TTC549 (cell line): Measurements from ENCODE around the gene AHI1.
"Not testable (repeated sequence)": the region's sequence is repeated elsewhere in the genome, so short reads cannot be mapped to it uniquely, and the experiment has no call there.

Experiments
- FAIRE-seq: peaks from 2 replicates; lab custom pipeline; 2012; peaks lifted over from hg19 to GRCh38; lab: Jason Lieb, UNC

Gene AHI1

GRCh38 chr6:135505648-135506047 is 8.1 kb upstream of the AHI1 start:
- no peak for FAIRE-seq

- no peak for FAIRE-seq
These were observed 7.7 kb upstream of the AHI1 start for GRCh38 chr6:135505222-135505621.

- no peak for FAIRE-seq
These were observed 7.2 kb upstream of the AHI1 start for GRCh38 chr6:135504734-135505133.

- FAIRE-seq = no peak
These were observed 6.3 kb upstream of the AHI1 start for GRCh38 chr6:135503703-135504475.

GRCh38 chr6:135499441-135500340 is 2.2 kb upstream of the AHI1 start:
- no peak for FAIRE-seq

GRCh38 chr6:135498185-135498841 is 773 bp upstream of the AHI1 start:
- FAIRE-seq = no peak

- no peak for FAIRE-seq
These were observed 634 bp downstream of the AHI1 start for GRCh38 chr6:135496800-135497411.

GRCh38 chr6:135493218-135493961 is 4.2 kb downstream of the AHI1 start:
- FAIRE-seq = no peak

GRCh38 chr6:135490381-135490780 is 7.2 kb downstream of the AHI1 start:
- no peak for FAIRE-seq

GRCh38 chr6:135488023-135488422 is 9.5 kb downstream of the AHI1 start:
- FAIRE-seq = no peak

- FAIRE-seq = not testable (repeated sequence)
These were observed 13.6 kb downstream of the AHI1 start for GRCh38 chr6:135483903-135484302.

GRCh38 chr6:135481783-135482369 is 15.7 kb downstream of the AHI1 start:
- FAIRE-seq = peak; percentile 25

GRCh38 chr6:135479601-135480000 is 17.9 kb downstream of the AHI1 start:
- no peak for FAIRE-seq

GRCh38 chr6:135478626-135479025 is 18.9 kb downstream of the AHI1 start:
- no peak for FAIRE-seq

GRCh38 chr6:135475292-135475886 is 22.2 kb downstream of the AHI1 start:
- no peak for FAIRE-seq

- no peak for FAIRE-seq
These were observed 23.2 kb downstream of the AHI1 start for GRCh38 chr6:135474362-135474761.

- FAIRE-seq = no peak
These were observed 31.6 kb downstream of the AHI1 start for GRCh38 chr6:135465903-135466302.

- FAIRE-seq = no peak
These were observed 32.2 kb downstream of the AHI1 start for GRCh38 chr6:135465307-135465706.

- no peak for FAIRE-seq
These were observed 32.9 kb downstream of the AHI1 start for GRCh38 chr6:135464634-135465033.

- no peak for FAIRE-seq
These were observed 36.3 kb downstream of the AHI1 start for GRCh38 chr6:135461208-135461607.

- no peak for FAIRE-seq
These were observed 39.5 kb downstream of the AHI1 start for GRCh38 chr6:135458051-135458450.
